ENCODE results near the gene ACOXL.

Gene ACOXL

GRCh38 chr2:110876167-110876999 lies 144.0 kb downstream of the ACOXL start:
- Histone ChIP-seq H3K27ac (ENCODE audit: extremely low read depth, low read depth, low read length) (no peak overlapping the region), H3K9me3 (ENCODE audit: control insufficient read depth, insufficient read depth, low read depth, low read length) (no peaks in the 10 kb centered on the region), H3K4me3 (ENCODE audit: low read depth, low read length) (no peak overlapping the region), H3K36me3 (ENCODE audit: control insufficient read depth in 2 of 2, insufficient read depth in 1 of 2, low read length in 2 of 2) (no peaks in the 10 kb centered on the region), H3K4me1 (ENCODE audit: control insufficient read depth, insufficient read depth, low read length) (no peaks in the 10 kb centered on the region)
- TF ChIP-seq ZNF121 (tag by site-specific recombination; IDR thresholded peaks at IDR 0.05) (no peak), GLIS2 (tag by site-specific recombination; IDR thresholded peaks at IDR 0.05) (no peak), PRDM2 (tag by site-specific recombination; IDR thresholded peaks at IDR 0.05; ENCODE audit: borderline replicate concordance) (no peak), ZNF211 (tag by site-specific recombination; IDR thresholded peaks at IDR 0.05; ENCODE audit: low read depth) (no peak), REPIN1 (tag by site-specific recombination; IDR thresholded peaks at IDR 0.05; ENCODE audit: low read depth) (no peak), HOXA7 (CRISPR knock-in tag; IDR thresholded peaks at IDR 0.05; ENCODE audit: borderline replicate concordance) (no peak), MYNN (tag by site-specific recombination; IDR thresholded peaks at IDR 0.05; ENCODE audit: borderline replicate concordance) (no peak), ZNF366 (tag by site-specific recombination; conservative IDR thresholded peaks at IDR 0.05) (no peak), ZNF449 (tag by site-specific recombination; IDR thresholded peaks at IDR 0.05) (no peak), ZNF660 (tag by site-specific recombination; IDR thresholded peaks at IDR 0.05) (no peak), ZNF350 (tag by site-specific recombination; IDR thresholded peaks at IDR 0.05) (no peak), ZNF585B (tag by site-specific recombination; IDR thresholded peaks at IDR 0.05) (no peak), ZBTB17 (tag by site-specific recombination; IDR thresholded peaks at IDR 0.05) (no peak)
- TF ChIP-seq, protein P1, sequence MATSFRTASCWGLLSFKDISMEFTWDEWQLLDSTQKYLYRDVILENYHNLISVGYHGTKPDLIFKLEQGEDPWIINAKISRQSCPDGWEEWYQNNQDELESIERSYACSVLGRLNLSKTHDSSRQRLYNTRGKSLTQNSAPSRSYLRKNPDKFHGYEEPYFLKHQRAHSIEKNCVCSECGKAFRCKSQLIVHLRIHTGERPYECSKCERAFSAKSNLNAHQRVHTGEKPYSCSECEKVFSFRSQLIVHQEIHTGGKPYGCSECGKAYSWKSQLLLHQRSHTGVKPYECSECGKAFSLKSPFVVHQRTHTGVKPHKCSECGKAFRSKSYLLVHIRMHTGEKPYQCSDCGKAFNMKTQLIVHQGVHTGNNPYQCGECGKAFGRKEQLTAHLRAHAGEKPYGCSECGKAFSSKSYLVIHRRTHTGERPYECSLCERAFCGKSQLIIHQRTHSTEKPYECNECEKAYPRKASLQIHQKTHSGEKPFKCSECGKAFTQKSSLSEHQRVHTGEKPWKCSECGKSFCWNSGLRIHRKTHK (tag by site-specific recombination; IDR thresholded peaks at IDR 0.05), result no peak
- TF ChIP-seq, protein P2, sequence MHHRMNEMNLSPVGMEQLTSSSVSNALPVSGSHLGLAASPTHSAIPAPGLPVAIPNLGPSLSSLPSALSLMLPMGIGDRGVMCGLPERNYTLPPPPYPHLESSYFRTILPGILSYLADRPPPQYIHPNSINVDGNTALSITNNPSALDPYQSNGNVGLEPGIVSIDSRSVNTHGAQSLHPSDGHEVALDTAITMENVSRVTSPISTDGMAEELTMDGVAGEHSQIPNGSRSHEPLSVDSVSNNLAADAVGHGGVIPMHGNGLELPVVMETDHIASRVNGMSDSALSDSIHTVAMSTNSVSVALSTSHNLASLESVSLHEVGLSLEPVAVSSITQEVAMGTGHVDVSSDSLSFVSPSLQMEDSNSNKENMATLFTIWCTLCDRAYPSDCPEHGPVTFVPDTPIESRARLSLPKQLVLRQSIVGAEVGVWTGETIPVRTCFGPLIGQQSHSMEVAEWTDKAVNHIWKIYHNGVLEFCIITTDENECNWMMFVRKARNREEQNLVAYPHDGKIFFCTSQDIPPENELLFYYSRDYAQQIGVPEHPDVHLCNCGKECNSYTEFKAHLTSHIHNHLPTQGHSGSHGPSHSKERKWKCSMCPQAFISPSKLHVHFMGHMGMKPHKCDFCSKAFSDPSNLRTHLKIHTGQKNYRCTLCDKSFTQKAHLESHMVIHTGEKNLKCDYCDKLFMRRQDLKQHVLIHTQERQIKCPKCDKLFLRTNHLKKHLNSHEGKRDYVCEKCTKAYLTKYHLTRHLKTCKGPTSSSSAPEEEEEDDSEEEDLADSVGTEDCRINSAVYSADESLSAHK (tag by site-specific recombination; IDR thresholded peaks at IDR 0.05), result no peak
- ChIA-PET CTCF (interaction anchor here (1.1 to 1.3 kb wide), 2 partner anchors 8 to 64 kb away, joined by 3 to 4 read pairs; no protein-coding TSS in a partner anchor), POLR2A (no interaction called here)

Data from HEK293 (cell line).